ENCODE results near the gene BBS12.

The BBS12 gene

GRCh38 chr4:122691988-122692387, 40.5 kb upstream of the BBS12 start:
- H3K27me3 Mint-ChIP-seq (ENCODE audit: low read depth): no peaks in the 10 kb centered on the region
- H3K36me3 Mint-ChIP-seq (ENCODE audit: low read depth): no peaks in the 10 kb centered on the region
- H3K27ac Mint-ChIP-seq: no peak overlapping the region
- no peaks in the 10 kb centered on the region for H3K9me3 Mint-ChIP-seq
- no peak overlapping the region for H3K4me3 Mint-ChIP-seq
- no peaks in the 10 kb centered on the region for H3K4me1 Mint-ChIP-seq
- TF ChIP-seq CTCF (IDR thresholded peaks at IDR 0.05; ENCODE audit: unreplicated experiment in 3 of 3): no peak

GRCh38 chr4:122692641-122693520, 39.6 kb upstream of the BBS12 start:
- H3K4me3 Mint-ChIP-seq: no peak overlapping the region
- no peaks in the 10 kb centered on the region for H3K9me3 Mint-ChIP-seq
- no peak for TF ChIP-seq CTCF (IDR thresholded peaks at IDR 0.05; ENCODE audit: unreplicated experiment in 3 of 3)
- H3K27me3 Mint-ChIP-seq (ENCODE audit: low read depth): no peaks in the 10 kb centered on the region
- H3K36me3 Mint-ChIP-seq (ENCODE audit: low read depth): no peaks in the 10 kb centered on the region
- no peak overlapping the region for H3K27ac Mint-ChIP-seq
- H3K4me1 Mint-ChIP-seq: no peaks in the 10 kb centered on the region

- no peak for TF ChIP-seq CTCF (IDR thresholded peaks at IDR 0.05; ENCODE audit: unreplicated experiment in 3 of 3)
- Mint-ChIP-seq H3K27ac (no peak overlapping the region), H3K4me3 (no peak overlapping the region), H3K4me1 (peaks cover 5% of the 10 kb centered on the region), H3K9me3 (no peaks in the 10 kb centered on the region), H3K36me3 (ENCODE audit: low read depth) (no peaks in the 10 kb centered on the region), H3K27me3 (ENCODE audit: low read depth) (peaks cover 3% of the 10 kb centered on the region)
Measured at GRCh38 chr4:122695226-122695625, 37.3 kb upstream of the BBS12 start.

- H3K4me3 Mint-ChIP-seq: no peak overlapping the region
- no peak for TF ChIP-seq CTCF (IDR thresholded peaks at IDR 0.05; ENCODE audit: unreplicated experiment in 3 of 3)
- H3K4me1 Mint-ChIP-seq: peaks cover 6% of the 10 kb centered on the region
- no peaks in the 10 kb centered on the region for H3K9me3 Mint-ChIP-seq
- peaks cover 6% of the 10 kb centered on the region for H3K27me3 Mint-ChIP-seq (ENCODE audit: low read depth)
- H3K36me3 Mint-ChIP-seq (ENCODE audit: low read depth): no peaks in the 10 kb centered on the region
- peak overlapping the region in 1 of 3 experiments; percentile 21 for H3K27ac Mint-ChIP-seq
Measured at GRCh38 chr4:122700178-122700725, 32.3 kb upstream of the BBS12 start.

- Mint-ChIP-seq H3K4me3 (no peak overlapping the region), H3K27me3 (ENCODE audit: low read depth) (peaks cover 6% of the 10 kb centered on the region), H3K36me3 (ENCODE audit: low read depth) (no peaks in the 10 kb centered on the region), H3K4me1 (peaks cover 6% of the 10 kb centered on the region), H3K9me3 (no peaks in the 10 kb centered on the region), H3K27ac (no peak overlapping the region)
- TF ChIP-seq CTCF (IDR thresholded peaks at IDR 0.05; ENCODE audit: unreplicated experiment in 3 of 3): no peak
Measured at GRCh38 chr4:122701061-122701460, 31.4 kb upstream of the BBS12 start.
